Measurements from ENCODE around the gene ZNF581. TPM values are rescaled to one million over a fixed set of nuclear protein-coding genes. Genes with fewer than 3 reads are reported as not detected.

ZNF581 gene
- total RNA-seq, 1 experiment from 2014 or later, result 46.2 TPM

DNA sequence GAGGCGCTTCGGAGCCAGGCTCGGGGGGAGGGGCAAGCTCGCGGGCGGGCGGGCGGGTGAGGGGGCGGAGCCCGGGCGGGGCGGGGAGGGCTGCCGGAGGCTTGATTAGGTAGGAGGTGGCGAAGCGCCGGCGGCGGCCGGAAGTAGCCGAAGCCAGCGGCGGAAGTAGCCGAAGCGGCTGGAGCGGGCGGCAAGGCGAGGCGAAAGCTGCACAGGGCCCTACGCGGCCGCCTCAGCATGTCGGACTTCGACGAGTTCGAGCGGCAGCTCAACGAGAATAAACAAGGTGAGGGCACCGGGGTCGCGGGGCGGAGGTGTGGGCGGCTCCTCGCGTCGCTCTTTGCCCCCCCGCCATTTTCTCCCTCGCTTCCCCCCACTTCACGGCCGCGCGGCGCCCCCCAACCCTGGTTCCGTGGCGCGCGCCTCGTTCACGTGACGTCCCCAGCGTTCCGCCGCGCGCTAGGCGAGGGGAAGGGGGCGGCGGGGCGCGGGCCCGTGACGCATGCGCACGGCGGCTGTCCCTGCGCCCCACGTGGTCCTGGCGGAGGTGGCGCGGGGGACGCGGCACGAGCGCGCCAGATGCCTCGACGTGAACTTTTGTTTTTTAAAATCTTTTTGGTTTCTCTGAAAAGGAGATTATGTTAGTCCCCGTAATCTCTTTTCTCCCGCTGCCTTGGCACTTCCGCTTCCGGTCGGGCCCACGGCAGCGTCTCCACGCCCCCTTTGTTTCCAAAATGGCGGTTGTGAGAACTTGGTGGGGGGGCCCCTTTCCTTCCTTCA is 11.6 kb downstream of the ZNF581 start, which contains the start of gene U2AF2:
U2AF2 (plus strand) TSS at position 168 of the 780 bp plus-strand sequence; CDS start at position 238, 70 bp downstream.
- H3K4me1 ChIP-seq, result peaks cover 6% of the 10 kb centered on the region; the same call in 1 of the 2 replicates
- H3K9me3 ChIP-seq, result no peaks in the 10 kb centered on the region
- no peaks in the 10 kb centered on the region for H3K27me3 ChIP-seq (replicated peaks; ENCODE audit: control insufficient read depth, insufficient read depth, low read length)
- Mint-ChIP-seq H3K27ac (ENCODE audit: unreplicated experiment) (peak within 1 kb of the TSS; percentile 98), H3K27me3 (ENCODE audit: insufficient read depth, unreplicated experiment) (no peaks in the 10 kb centered on the region), H3K36me3 (ENCODE audit: insufficient read depth, unreplicated experiment) (peaks cover 61% of the 10 kb centered on the region), H3K9me3 (ENCODE audit: unreplicated experiment) (no peaks in the 10 kb centered on the region), H3K4me1 (ENCODE audit: low read depth, unreplicated experiment) (peaks cover 15% of the 10 kb centered on the region), H3K4me3 (ENCODE audit: unreplicated experiment) (peak within 1 kb of the TSS; percentile 98)
- peak within 1 kb of the TSS; percentile 87 for H3K4me3 ChIP-seq (ENCODE audit: low read depth, low read length)
- intact Hi-C loops (cut with micrococcal nuclease; ENCODE audit: unreplicated experiment), result loop anchor here (2.0 to 10.0 kb wide), 3 partner anchors 14 to 490 kb away; partner anchors contain the start of genes EPN1, ZNF444 and ZNF580
- ChIA-PET CTCF (interaction anchor here (0.6 to 1.6 kb wide), 24 partner anchors 12 to 1465 kb away, joined by 3 to 53 read pairs (median 4); partner anchors contain the start of genes FIZ1, ISOC2, KMT5C and MBOAT7), POLR2A (interaction anchor here (0.5 to 1.7 kb wide), 20 partner anchors 12 to 506 kb away, joined by 3 to 17 read pairs (median 6); partner anchors contain the start of genes FIZ1, ISOC2, KMT5C and TNNT1)
- peak; percentile 96 to 97 for DNase-seq
- BruUV-seq (replicated peaks), result no TSS peak
- TF ChIP-seq, protein P1, sequence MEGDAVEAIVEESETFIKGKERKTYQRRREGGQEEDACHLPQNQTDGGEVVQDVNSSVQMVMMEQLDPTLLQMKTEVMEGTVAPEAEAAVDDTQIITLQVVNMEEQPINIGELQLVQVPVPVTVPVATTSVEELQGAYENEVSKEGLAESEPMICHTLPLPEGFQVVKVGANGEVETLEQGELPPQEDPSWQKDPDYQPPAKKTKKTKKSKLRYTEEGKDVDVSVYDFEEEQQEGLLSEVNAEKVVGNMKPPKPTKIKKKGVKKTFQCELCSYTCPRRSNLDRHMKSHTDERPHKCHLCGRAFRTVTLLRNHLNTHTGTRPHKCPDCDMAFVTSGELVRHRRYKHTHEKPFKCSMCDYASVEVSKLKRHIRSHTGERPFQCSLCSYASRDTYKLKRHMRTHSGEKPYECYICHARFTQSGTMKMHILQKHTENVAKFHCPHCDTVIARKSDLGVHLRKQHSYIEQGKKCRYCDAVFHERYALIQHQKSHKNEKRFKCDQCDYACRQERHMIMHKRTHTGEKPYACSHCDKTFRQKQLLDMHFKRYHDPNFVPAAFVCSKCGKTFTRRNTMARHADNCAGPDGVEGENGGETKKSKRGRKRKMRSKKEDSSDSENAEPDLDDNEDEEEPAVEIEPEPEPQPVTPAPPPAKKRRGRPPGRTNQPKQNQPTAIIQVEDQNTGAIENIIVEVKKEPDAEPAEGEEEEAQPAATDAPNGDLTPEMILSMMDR (IDR thresholded peaks at IDR 0.05; ENCODE audit: insufficient read depth in 1 of 2, low read depth in 1 of 2, low read length in 1 of 2, severe bottlenecking in 1 of 2, unreplicated experiment in 1 of 2), result no peak
- no peaks in the 10 kb centered on the region; the same call in 1 of the 2 replicates for H3K36me3 ChIP-seq (ENCODE audit: control insufficient read depth, insufficient read depth, low read length)

DNA sequence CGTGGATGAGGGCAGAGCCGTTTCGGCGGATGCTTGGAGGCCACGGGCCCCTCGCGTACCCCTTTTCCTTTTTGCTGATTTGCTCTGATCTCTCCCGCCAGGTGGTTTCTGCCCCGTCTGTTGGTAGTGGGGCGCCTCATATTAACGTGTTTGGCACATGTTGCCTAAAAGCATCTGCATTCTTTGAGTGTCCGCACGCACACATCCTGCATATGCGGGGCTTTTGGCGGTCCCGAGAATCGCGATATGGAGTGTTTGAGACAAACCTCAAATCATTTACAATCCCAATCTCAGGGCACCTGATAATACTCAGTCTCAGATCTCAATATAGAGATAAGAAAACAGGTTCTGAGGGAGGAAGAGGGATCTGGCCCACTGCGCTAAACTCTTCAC is 12.2 kb downstream of the ZNF581 start:
- H3K36me3 Mint-ChIP-seq (ENCODE audit: insufficient read depth, unreplicated experiment), result peaks cover 60% of the 10 kb centered on the region
- Histone ChIP-seq H3K4me3 (ENCODE audit: low read depth, low read length) (peak overlapping the region; percentile 87), H3K4me1 (peaks cover 6% of the 10 kb centered on the region; the same call in 1 of the 2 replicates), H3K27me3 (replicated peaks; ENCODE audit: control insufficient read depth, insufficient read depth, low read length) (no peaks in the 10 kb centered on the region), H3K9me3 (no peaks in the 10 kb centered on the region), H3K36me3 (ENCODE audit: control insufficient read depth, insufficient read depth, low read length) (no peaks in the 10 kb centered on the region; the same call in 1 of the 2 replicates)
- no peaks in the 10 kb centered on the region for H3K9me3 Mint-ChIP-seq (ENCODE audit: unreplicated experiment)
- TF ChIP-seq, protein P1 (IDR thresholded peaks at IDR 0.05; ENCODE audit: insufficient read depth in 1 of 2, low read depth in 1 of 2, low read length in 1 of 2, severe bottlenecking in 1 of 2, unreplicated experiment in 1 of 2), result no peak
- H3K27ac Mint-ChIP-seq (ENCODE audit: unreplicated experiment), result peak overlapping the region; percentile 98
- H3K4me3 Mint-ChIP-seq (ENCODE audit: unreplicated experiment), result peak overlapping the region; percentile 98
- no peak for DNase-seq
- BruUV-seq (replicated peaks), result TSS peak; percentile 51
- intact Hi-C loops (cut with micrococcal nuclease; ENCODE audit: unreplicated experiment), result loop anchor here (2.0 to 10.0 kb wide), 3 partner anchors 15 to 489 kb away; partner anchors contain the start of genes EPN1, ZNF444 and ZNF580
- ChIA-PET POLR2A (interaction anchor here (1.5 kb wide), 1 partner anchor 12 kb away, joined by 4 read pairs; no protein-coding TSS in a partner anchor), CTCF (interaction anchor here (0.5 to 1.0 kb wide), 2 partner anchors 15 to 23 kb away, joined by 3 to 4 read pairs; no protein-coding TSS in a partner anchor)
- peaks cover 15% of the 10 kb centered on the region for H3K4me1 Mint-ChIP-seq (ENCODE audit: low read depth, unreplicated experiment)
- H3K27me3 Mint-ChIP-seq (ENCODE audit: insufficient read depth, unreplicated experiment), result no peaks in the 10 kb centered on the region

DNA sequence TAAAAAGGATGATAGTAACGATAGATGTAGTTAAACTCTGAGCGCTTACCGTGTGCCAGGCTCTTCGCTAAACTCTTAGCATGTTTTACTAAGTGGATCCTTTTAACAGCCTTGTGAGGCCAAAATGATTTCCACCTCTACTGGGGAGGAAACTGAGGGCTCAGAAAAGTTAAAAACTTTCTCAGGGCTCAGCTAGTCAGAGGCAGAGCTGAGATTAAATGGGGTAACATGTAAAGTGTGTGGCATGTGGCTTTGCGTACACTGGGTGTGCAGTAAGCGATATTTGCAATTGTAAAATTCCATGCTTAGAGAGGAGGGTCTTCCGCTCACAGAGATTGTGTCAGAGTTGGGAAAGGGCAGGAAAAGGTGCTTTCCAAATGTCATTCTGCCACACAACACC is 13.1 kb downstream of the ZNF581 start:
- Histone ChIP-seq H3K9me3 (no peaks in the 10 kb centered on the region), H3K4me1 (peaks cover 6% of the 10 kb centered on the region; the same call in 1 of the 2 replicates), H3K36me3 (ENCODE audit: control insufficient read depth, insufficient read depth, low read length) (no peaks in the 10 kb centered on the region; the same call in none of the 2 replicates), H3K4me3 (ENCODE audit: low read depth, low read length) (peak overlapping the region; percentile 87), H3K27me3 (replicated peaks; ENCODE audit: control insufficient read depth, insufficient read depth, low read length) (no peaks in the 10 kb centered on the region)
- Mint-ChIP-seq H3K9me3 (ENCODE audit: unreplicated experiment) (no peaks in the 10 kb centered on the region), H3K4me1 (ENCODE audit: low read depth, unreplicated experiment) (peaks cover 15% of the 10 kb centered on the region), H3K4me3 (ENCODE audit: unreplicated experiment) (peak overlapping the region; percentile 98), H3K36me3 (ENCODE audit: insufficient read depth, unreplicated experiment) (peaks cover 60% of the 10 kb centered on the region), H3K27ac (ENCODE audit: unreplicated experiment) (peak overlapping the region; percentile 98), H3K27me3 (ENCODE audit: insufficient read depth, unreplicated experiment) (no peaks in the 10 kb centered on the region)
- BruUV-seq (replicated peaks), result no TSS peak
- intact Hi-C loops (cut with micrococcal nuclease; ENCODE audit: unreplicated experiment), result loop anchor here (10.0 kb wide), 1 partner anchor 488 kb away; the partner anchor contains the start of gene ZNF444
- DNase-seq, result no peak
- ChIA-PET CTCF (interaction anchor here (0.8 to 1.0 kb wide), 2 partner anchors 15 kb away, joined by 3 to 4 read pairs; no protein-coding TSS in a partner anchor), POLR2A (interaction anchor here (0.6 to 1.5 kb wide), 2 partner anchors 11 to 464 kb away, joined by 4 read pairs; partner anchors contain the start of gene ZNF787)
- TF ChIP-seq, protein P1 (IDR thresholded peaks at IDR 0.05; ENCODE audit: insufficient read depth in 1 of 2, low read depth in 1 of 2, low read length in 1 of 2, severe bottlenecking in 1 of 2, unreplicated experiment in 1 of 2), result no peak
